GM19397 (cell line): ENCODE data around the gene ANKRD60.

Experiments
- ATAC-seq: cut with Tn5 transposase; IDR thresholded peaks from one replicate; pipeline ENCODE4 v1.9.1; 2021; ENCODE audit warnings: mild to moderate bottlenecking, moderate library complexity; ENCODE audit not compliant: unreplicated experiment

The ANKRD60 gene

DNA sequence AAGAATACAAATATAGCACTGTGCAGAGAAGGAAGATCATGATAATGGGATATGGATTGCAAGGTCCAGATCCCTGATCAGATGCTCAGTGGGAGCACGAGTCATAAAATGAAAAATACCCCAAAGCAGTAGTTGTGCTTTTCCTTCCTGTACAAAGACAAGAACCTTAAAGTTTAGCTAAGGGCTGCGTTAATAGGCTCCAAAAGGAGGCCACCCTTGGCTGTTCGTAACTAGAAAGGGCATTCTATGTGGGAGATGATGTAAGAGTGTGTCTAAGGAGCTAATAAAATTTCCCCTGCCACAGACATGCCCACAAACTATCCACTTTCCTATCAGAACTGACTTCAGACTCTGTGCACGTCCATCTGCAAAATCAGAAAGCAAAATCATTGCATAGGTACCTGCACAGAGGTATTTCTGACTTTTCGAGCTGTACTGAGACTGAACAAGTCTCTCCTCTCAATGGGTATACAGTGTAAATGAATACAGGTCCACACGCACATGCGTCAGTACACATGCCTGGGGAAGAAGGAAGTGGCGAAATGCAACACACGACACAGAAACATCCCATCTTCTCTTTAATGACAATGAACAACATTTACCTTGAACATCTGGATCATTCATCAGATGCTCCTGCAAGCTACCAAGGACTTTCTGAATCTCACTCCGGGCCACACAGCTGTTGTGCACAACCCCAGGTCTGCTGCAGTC is 16.9 kb upstream of the ANKRD60 start:
- ATAC-seq = no peak

DNA sequence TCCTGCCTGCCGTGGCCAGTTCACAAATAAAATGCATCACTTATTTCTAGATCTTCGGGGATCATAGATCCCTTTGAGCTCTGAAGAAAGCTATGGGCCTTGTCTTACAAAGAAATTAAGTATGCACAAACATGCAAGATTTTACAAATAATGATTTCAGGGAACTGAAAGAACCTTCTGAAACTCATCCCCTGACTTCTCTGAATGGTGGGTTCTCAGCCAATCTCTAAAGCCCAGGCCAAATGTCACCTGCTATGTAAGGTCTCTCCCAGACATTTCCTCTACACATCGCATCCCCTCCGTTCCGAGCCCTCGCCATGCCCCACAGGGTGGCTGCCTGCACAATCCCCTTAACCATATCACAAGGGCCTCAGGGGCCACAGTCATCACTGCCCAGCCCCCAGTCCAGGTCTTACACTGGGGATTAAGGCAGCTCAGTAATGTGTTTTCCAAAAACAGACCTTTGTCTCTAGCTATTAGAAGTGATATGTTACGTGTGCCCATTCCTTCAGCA is 16.1 kb upstream of the ANKRD60 start:
- no peak for ATAC-seq

DNA sequence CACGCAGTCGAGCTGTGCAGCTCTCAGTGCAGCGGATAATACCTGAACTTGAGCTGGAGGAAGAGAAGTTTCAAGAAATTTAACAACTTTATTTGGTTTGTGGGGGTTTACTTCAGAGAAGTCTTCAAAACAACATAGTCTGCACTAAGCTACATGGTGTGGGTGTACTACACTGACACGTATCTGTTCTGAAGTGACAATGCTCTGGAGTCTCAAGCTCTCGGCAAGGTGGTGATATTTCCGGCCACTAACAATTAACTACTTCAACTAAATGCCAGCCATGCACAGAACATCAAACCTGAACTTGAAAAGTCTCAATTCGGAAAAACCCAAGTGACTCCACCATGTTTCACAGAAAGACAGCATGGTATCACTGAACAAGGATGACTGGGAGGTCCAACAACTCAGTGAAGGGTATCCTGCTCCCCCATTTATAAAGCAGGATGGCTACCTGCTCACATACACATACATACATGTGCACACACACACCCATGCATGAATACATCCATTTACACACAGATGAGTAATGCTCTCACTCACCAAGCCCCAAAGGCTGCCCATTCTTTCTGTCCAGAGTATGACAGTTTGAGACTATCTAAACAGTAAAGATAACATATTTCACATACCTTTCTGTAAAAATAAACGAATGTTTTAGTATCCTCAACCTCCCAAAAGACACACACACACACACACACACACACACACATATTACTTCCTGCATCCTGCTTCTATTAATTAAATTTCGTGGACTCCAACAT is 15.4 kb upstream of the ANKRD60 start:
- no peak for ATAC-seq

DNA sequence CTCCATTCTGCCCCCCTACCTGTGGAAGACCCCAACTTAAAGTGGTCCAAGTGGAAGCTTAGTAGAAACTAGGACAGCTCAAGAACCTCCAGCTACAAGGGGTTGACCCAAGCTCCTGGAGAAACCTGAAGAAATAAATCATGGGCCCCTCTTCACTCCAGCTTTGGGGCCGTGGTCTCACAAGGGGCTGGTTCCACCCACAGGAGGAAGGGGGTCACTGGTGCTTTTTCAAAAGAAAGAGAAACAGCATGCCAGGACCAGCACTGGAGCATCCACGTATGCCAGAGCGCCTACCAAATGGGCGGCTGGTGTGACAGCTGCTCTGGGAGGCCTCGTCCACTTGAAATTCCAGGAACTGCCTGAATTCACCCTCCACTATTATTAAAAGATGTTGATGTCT is 14.4 kb upstream of the ANKRD60 start:
- no peak for ATAC-seq

DNA sequence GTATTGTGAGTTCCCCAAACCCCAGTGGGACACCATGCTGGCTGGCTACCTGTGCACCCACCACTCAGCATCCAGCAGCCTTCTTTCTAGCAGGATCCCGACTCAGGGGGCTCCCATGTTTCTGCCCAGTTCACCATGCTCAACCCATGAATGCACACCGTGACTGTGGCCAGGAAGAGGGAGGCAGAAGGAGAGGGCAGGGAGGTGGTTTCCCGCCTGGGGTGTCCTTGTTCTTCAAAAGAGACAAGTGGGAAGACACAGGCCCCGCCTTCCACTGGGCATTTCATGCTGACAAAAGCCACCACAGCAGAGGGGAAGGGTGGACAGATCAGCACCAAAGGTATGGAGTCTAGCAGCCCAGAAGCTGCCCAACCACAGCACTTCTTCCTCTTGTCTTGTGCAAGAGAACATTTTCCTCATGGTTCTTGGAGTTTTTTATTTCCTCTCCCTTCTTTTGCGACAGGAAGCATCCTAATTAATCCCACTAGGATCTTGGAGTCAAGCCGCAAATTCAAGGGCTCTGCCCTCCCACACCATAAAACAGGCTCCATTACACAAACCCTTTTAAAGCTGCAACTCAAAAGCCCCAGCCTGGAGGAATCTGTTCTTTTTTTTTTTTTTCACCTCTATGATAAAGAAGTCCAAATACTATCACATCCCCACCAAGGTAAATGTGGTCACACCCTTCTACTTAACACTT is 13.5 kb upstream of the ANKRD60 start:
- ATAC-seq = no peak

DNA sequence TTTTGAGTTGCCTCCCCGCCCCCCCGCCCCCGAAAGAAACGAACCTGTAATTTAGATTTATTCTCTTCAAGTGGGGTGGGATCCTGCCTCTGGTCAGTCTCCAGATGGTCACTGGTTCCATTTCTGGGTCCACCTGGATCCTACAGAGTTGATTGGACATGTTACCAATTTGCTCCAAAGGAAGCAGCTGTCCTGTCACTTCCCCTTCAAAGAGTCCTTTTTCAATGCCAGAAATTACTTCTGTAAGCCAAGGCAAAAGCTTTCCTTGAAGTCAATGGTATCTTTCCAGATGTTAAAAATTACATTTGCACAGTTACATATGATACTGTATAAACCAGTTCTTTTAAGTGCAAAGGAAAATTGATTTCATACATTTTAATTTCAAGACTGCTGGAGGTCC is 12.0 kb upstream of the ANKRD60 start:
- ATAC-seq = no peak

DNA sequence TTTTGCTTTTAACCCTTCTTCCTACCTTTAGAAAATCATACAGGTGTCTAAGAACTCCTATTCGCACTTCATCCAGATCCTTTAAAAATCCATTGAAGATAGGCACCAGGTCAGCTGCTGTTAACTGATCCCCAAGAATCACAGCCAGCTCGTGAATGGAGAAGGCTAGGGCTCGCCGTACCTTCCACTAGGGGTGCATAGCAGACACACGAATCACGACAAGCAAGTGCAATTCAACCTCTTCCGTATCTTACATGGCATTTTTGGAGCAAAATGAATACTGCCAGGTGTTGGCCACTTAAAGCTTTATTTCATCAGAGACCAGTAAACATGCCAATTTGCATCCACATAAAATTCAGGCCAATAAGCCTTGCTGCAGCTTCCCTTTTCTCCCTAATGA is 10.8 kb upstream of the ANKRD60 start:
- no peak for ATAC-seq

DNA sequence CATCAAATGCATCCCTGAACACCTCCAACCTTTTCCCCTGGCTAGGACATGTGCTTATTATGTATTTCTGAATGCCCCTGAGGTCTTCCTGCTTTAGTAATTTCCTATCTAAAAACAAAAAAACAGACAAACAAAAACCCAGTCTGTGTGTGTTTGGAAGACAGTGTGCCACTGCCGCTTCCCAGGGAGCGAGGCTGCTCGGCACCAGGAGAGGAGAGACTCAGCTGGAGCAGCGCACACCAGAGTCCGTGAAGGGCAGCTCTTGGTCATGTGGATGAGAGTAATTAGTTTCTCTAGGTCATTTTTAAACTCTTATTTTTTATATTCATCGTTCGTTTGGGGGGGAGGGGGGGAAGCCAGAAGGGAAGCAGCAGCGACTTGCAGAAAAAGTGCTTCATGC is 10.0 kb upstream of the ANKRD60 start:
- no peak for ATAC-seq

DNA sequence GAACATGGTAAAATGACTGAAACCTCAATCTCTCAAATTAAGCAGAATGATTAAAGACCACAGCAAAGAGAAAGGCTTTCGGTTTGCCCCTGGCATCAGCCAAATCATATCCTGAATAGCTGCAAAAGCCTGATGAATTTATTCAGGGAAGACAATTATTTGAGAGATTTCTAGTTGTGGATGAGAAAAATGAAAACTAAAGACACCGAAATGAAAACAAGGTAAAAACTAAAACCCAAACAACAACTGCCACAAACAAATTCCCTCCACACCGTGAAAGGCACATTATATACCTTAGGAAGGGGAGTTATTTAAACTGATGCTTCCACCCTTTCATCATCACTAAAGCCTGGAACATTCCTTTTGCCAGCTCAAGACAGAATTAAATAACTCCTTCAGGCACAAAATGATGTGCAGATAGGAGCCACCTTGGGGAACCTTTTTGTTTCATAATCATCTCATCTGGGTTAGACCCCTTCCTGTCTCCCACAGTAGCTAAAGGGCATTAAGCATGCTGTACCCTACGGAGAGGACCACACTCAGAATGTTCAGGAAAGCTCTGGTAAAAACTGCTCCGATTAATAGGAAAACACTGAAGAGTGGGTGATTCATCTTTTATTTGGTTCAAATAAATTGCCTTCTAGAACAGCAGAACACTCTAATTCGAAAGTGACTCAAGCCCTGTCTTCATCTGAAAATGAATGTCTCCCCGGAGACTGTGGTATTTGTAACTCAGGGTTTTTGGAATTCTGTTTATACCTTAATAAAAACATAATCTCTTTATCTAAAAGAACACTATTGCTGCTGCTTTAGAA is 9.1 kb upstream of the ANKRD60 start:
- ATAC-seq = no peak

DNA sequence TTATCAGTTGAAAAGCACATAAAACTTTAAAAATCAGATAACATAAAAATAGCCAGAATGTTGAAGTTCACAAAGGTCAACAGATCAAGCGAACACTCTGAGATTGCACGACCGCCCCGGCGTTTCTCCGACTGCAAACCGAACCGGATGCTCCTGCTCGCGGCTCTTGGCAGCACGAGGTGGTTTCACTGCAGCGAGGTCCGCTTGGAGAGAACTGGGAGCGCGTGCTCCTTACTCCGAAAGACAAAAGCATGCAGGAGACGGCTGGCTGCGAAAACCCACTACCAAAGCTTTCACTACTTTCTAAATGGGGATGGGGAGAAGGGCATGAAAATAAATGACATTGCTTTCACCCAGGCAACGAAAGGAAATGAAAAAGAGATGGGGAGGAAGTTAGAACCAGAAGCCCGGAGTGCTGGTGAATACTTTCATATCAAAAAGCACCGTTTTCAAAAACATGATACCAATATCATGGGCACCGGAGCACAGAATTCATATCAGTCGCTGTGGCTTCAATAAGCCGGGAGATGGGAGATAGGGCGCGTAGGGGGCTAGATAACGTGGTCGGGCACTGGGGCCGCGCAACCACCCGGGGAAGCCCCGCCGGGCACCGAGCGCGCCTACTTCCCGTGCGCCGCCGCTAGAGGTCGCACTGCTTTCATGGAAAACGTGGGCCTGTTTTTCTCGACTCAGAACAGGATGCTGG is 8.3 kb upstream of the ANKRD60 start:
- ATAC-seq = peak; percentile 82

DNA sequence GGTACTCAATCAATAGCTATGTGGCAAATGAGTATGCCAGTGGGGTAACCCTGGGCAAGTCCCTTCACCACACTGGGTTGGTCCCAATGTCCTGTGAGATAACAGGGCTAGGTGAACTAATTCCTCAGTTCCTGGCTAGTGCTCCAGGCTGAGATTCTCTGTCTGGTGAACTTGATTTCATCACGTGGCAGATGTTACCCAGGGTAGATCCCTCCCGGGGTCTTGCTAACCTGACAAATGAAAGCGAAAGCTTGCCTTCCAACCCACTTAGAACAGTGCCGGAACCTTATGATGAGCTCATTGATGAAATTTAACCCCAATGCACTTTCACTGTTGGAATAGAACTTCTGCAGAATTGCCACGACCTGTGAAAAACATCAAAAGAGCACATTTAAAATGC is 6.6 kb upstream of the ANKRD60 start:
- no peak for ATAC-seq

DNA sequence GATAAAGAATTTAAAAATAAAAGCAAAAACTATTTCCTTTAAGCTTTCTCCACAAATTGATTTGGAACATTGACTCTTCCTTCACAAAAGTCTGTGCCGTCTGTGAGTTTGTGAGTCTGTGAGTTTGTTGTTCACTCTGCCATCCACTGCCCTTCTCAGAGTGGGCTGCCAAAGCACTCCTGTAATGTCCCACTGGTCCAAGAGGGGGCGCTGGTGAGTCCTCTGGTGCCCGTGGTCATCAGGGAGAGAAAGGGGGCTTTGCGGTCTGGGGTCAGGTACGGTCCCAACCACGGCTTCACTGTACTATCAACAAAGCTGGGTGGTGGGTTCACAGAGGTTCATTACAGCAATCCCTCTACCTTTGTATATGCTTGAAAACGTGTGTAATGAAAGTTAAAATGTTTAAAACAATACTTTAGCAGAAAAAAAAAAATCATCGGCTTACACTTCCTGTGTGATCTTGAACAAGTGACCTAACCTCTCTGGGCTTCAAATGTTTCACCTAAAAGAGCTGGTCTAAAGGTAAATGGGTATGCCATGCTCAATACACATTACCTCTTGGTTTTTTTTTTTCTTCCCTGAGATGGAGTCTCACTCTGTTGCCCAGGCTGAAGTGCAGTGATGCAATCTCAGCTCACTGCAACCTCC is 5.6 kb upstream of the ANKRD60 start:
- no peak for ATAC-seq

DNA sequence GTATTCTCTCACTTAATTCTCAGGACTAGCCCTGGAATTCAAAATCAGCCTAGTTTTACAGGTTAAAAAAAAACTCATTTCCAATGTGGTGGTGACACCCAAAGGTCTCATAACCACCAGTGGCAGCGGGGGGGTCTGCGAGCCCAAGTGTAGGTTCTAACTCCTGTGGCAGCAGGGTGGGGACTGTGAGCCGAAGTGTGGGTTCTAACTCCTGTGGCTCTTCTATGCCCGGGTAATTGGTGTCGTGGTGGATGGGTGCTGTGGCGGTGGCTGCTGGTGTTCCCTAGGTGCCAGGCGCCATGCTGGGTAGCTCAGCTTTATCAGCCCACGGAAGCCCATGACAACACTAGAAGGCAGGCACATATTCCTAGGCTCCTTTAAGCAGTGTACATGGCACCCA is 4.9 kb upstream of the ANKRD60 start:
- ATAC-seq = no peak

DNA sequence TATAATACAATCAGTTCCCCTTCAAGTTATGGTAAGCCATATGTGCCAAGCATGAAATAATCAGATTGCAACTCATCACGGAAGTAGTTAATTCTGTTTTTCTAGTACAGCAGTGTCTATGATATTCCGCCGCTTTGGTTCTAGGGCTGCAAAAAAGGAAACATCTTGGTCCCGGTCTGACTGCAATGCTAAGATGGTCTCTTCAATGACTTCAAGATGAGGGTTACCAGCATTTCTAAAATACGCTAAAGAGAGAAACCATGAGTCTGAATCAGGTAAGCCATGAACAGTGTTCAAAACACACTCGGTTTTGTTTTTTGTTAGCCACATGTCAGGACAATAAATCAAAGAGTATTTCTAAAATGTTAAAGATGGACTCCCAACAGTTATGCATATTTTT is 3.2 kb upstream of the ANKRD60 start:
- ATAC-seq = no peak

DNA sequence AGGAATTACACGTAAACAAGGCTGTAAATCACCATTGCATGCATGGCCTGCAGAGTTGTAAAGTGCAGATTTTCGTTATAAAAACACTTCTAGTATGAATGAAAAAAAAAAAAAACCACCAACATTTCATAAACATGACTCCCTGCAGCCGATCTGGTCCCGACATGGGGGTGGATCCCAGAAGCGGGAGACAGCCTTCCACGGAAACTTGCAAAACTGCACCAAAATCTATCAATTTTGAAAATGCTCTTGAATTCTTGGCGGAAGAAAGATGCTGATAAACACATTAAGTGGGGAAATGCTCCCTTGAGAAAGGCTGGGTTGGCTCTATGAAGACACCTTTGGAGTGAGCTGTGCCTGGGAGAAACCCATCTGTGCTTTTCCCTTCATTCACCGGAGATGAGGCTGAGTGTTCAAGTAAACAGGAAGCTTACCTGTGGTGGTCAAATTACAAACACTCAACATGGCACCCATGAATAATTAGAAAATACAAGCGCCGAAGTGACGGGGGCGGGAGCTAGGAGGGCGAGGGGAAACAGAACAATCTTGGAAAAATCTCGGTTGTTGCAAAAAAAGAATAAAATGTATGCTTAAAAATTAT is 845 bp upstream of the ANKRD60 start:
- ATAC-seq = no peak

DNA sequence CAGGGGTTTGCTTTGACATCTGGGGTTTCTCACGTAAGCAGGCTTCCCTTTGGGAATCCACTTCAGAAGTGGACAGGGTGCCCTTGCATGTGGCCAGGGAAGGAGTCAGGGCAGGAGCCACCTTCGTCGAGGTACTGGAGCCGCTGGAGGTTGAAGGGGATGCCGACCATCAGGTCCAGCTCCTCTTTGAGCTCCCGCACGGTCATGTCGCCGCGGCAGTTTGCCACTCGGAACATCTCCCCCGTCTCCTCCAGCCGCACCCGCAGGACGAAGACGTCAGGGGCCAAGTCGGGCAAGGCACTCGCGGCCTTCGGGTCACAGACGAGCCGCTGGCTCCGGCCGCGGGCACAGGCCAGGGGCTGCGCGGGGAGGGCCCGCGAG is 360 bp downstream of the ANKRD60 start:
- ATAC-seq = no peak

DNA sequence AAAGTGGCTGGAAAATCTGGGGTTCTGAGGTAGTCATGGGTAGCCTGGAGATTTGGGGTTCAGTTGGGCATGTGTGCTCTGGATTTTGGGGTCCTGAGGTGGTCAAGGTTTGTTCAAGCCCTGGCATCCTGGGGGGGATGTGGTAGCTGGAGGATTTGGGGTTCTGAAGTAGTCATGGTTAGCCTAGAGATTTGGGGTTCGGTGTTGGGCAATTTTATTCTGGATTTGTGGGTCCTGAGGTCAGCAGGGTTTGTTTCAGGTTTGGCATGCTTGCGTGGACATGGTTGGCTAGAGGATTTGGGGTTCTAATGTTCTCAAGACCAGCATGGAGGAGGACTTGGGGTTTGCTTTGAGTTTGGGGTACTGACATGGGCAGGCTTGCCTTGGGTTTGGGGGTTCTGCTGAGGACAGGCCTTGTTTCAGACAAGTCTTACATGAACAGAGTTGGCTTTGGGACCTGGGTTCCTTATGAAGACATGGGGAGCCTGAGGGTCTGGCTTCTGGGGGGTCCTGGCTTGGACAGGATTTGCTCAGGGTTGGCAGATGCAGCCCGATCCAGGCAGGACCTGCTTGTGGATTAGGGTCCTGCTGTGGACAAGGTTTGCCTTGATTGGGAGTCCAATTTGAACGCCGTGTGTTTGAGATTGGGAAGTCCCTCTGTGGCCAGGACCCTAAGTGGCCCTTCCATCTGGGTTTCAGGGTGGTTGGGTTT is 906 bp downstream of the ANKRD60 start:
- ATAC-seq = no peak

DNA sequence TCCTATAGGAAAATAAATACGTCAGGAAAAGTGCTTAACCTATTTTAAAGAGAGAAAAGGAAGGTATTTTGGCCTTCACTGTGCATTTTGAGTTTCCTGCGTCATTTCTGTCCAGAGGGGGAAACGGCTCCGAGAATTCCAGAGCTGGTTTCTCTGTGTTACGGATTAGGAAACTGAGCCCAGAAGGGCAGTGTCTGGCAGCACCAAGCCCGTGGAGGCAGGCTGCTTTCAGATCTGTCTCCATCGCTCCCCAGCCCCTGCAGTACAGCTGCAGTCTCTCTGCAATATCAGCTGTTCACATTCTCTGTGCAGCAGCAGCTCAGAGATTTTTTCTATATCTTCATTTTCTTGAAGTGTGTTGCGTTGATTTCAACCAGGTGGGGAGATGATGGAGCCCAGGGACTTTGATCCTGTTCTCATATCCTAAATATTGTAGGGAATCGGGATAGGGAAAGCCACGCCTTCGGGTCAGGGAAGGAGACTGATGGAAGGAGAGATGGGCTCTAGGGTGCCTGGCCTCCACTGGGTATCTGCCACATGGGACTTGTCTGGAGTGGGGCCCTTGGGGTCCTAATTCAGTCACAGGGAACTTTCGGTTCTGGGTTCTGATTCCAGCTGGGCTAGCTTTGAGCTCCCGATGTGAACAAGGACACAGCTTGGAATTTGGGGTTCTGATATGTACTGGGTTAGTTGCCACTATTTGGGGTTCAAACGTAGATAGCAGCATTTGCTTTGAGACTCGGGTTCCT is 2.8 kb downstream of the ANKRD60 start:
- ATAC-seq = no peak
